ENCODE results near the gene PLSCR1.

DNA sequence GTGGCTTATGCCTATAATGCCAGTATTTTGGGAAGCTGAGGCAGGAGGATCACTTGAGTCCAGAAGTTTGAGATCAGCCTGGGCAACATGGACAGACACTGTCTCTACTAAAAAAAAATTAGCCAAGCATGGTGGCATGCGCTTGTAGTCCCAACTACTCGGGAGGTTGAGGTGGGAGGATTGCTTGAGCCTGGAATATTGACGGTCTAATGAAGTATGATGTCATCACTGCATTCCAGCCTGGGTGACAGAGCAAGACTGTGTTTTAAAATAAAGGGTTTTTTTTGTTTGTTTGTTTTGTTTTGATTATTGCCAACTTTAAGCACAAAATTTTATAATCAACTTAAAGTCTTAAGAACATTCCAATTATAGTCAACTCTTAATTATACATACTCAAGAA, 6.8 kb downstream of the PLSCR1 start:
- TF ChIP-seq, protein P1, sequence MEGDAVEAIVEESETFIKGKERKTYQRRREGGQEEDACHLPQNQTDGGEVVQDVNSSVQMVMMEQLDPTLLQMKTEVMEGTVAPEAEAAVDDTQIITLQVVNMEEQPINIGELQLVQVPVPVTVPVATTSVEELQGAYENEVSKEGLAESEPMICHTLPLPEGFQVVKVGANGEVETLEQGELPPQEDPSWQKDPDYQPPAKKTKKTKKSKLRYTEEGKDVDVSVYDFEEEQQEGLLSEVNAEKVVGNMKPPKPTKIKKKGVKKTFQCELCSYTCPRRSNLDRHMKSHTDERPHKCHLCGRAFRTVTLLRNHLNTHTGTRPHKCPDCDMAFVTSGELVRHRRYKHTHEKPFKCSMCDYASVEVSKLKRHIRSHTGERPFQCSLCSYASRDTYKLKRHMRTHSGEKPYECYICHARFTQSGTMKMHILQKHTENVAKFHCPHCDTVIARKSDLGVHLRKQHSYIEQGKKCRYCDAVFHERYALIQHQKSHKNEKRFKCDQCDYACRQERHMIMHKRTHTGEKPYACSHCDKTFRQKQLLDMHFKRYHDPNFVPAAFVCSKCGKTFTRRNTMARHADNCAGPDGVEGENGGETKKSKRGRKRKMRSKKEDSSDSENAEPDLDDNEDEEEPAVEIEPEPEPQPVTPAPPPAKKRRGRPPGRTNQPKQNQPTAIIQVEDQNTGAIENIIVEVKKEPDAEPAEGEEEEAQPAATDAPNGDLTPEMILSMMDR (IDR thresholded peaks at IDR 0.05) = no peak
- TF ChIP-seq POLR2A (IDR thresholded peaks at IDR 0.05) (no peak), POLR2AphosphoS5 (IDR thresholded peaks at IDR 0.05) (no peak), EP300 (IDR thresholded peaks at IDR 0.05) (no peak)

Measured in sigmoid colon (tissue), 4 donors.